HCT116 (cell line): ENCODE results near the gene DOK5. TPM values are rescaled to one million over a fixed set of nuclear protein-coding genes. Genes with fewer than 3 reads are reported as not detected.
A peak's percentile ranks its signal among the peaks of the same experiment; 100 is the strongest.

ENCODE experiments used
- ATAC-seq: fragments of 200-7000 bp; cut with Tn5 transposase; 2 replicates; pipeline ENCODE4 v1.9.1; 2020; ENCODE audit warnings: mild to moderate bottlenecking, moderate library complexity
- BruUV-seq: library from RNA; stranded (reverse); fragments of 400-500 nt; replicated peaks from 2 replicates; lab custom pipeline; 2021; lab: Mats Ljungman, UMichigan
- CTCF ChIA-PET: fragments of 300-600 bp; sonication (Branson Sonifier 250); formaldehyde crosslinking; loops from one replicate; lab custom pipeline; 2021; ENCODE audit warnings: antibody characterized with exemption; lab: Charles Lee
- POLR2A ChIA-PET: fragments of 300-600, 350-600 bp; sonication (Branson Sonifier 250); formaldehyde crosslinking; loops from one replicate; lab custom pipeline; 2021; ENCODE audit warnings: antibody characterized with exemption; lab: Charles Lee
- RAD21 ChIA-PET, 2 experiments: fragments of 300-600 bp; sonication (Branson Sonifier 250); formaldehyde crosslinking; loops; one replicate each; lab custom pipeline; 2023; ENCODE audit warnings: low total read pairs in 2 of 2; ENCODE audit not compliant: uncharacterized antibody in 2 of 2, unreplicated experiment in 2 of 2, low non-redundant PET in 1 of 2; lab: Charles Lee
- DNase-seq: peaks from one replicate; pipeline ENCODE4 v3.0.0-alpha.2; 2010; ENCODE audit warnings: low read depth, low spot score
- H2AFZ ChIP-seq: fragments of 200-600 bp; shearing (Covaris generic), sonication (generic); 2 replicates; pipeline ENCODE4 v1.6.1; 2017; ENCODE audit warnings: low read depth, mixed run types, mixed read lengths, antibody characterized with exemption, low read length; ENCODE audit not compliant: poor library complexity, severe bottlenecking
- H3K27ac ChIP-seq: 2 replicates; pipeline ENCODE4 v1.5.1; 2012; ENCODE audit warnings: low read depth, low read length
- H3K27me3 ChIP-seq: fragments of 200-600 bp; sonication (generic); 2 replicates; pipeline ENCODE4 v1.6.1; 2016; ENCODE audit warnings: mixed run types, low read length, mixed read lengths; ENCODE audit not compliant: insufficient read depth
- H3K36me3 ChIP-seq, 2 experiments: fragments of 200-500 bp in 1 of 2; fragments of 200-600 bp in 1 of 2; sonication (Bioruptor generic) in 1 of 2; sonication (generic) in 1 of 2; 2 replicates each; pipeline versions ENCODE4 v1.5.1 to v1.6.1; 2014 to 2016; ENCODE audit warnings: low read length in 2 of 2, inconsistent platforms in 1 of 2, mixed read lengths in 1 of 2, mixed run types in 1 of 2; ENCODE audit not compliant: insufficient read depth in 2 of 2, control insufficient read depth in 1 of 2
- H3K4me1 ChIP-seq, 2 experiments: fragments of 200-600 bp in 1 of 2; sonication (generic) in 1 of 2; 2 replicates each; pipeline versions ENCODE4 v1.5.1 to v1.6.1; 2012 to 2017; ENCODE audit warnings: low read length in 2 of 2, inconsistent platforms in 1 of 2, mild to moderate bottlenecking in 1 of 2, mixed read lengths in 1 of 2, mixed run types in 1 of 2, moderate library complexity in 1 of 2; ENCODE audit not compliant: insufficient read depth in 2 of 2, control insufficient read depth in 1 of 2
- H3K4me2 ChIP-seq: fragments of 200-600 bp; sonication (generic); 2 replicates; pipeline ENCODE4 v1.6.1; 2017; ENCODE audit warnings: mixed run types, low read length, mixed read lengths
- H3K4me3 ChIP-seq, 2 experiments: fragments of 200-600 bp in 1 of 2; sonication (generic) in 1 of 2; replicated peaks in 1 of 2; 2 replicates each; pipeline ENCODE4 v1.5.1; 2011 to 2016; ENCODE audit warnings: low read length in 2 of 2, control low read depth in 1 of 2, low read depth in 1 of 2, mild to moderate bottlenecking in 1 of 2, mixed read lengths in 1 of 2, mixed run types in 1 of 2
- H3K79me2 ChIP-seq: fragments of 200-600 bp; sonication (generic); 2 replicates; pipeline ENCODE4 v1.6.1; 2017; ENCODE audit warnings: mild to moderate bottlenecking, mixed run types, low read length, moderate library complexity, mixed read lengths; ENCODE audit not compliant: insufficient read depth
- H3K9ac ChIP-seq: fragments of 200-600 bp; sonication (generic); 2 replicates; pipeline ENCODE4 v1.6.1; 2016; ENCODE audit warnings: low read length, mixed read lengths
- H3K9me2 ChIP-seq: fragments of 200-600 bp; sonication (generic), shearing (Covaris generic); 2 replicates; pipeline ENCODE4 v1.6.1; 2017; ENCODE audit warnings: mixed run types, mild to moderate bottlenecking, moderate library complexity; ENCODE audit not compliant: insufficient read depth
- H3K9me3 ChIP-seq, 2 experiments: fragments of 200-500 bp in 1 of 2; fragments of 200-600 bp in 1 of 2; sonication (Bioruptor generic) in 1 of 2; sonication (generic) in 1 of 2; 2 replicates each; pipeline ENCODE4 v1.6.1; 2014 to 2017; ENCODE audit warnings: low read length in 2 of 2, mixed read lengths in 2 of 2, inconsistent platforms in 1 of 2, low read depth in 1 of 2, mild to moderate bottlenecking in 1 of 2, mixed run types in 1 of 2, moderate library complexity in 1 of 2; ENCODE audit not compliant: control insufficient read depth in 1 of 2, insufficient read depth in 1 of 2
- H4K20me1 ChIP-seq: fragments of 200-600 bp; sonication (generic), shearing (Covaris generic); 2 replicates; pipeline ENCODE4 v1.6.1; 2017; ENCODE audit warnings: mixed run types, mild to moderate bottlenecking, moderate library complexity; ENCODE audit not compliant: insufficient read depth
- EGR1 ChIP-seq: IDR thresholded peaks from 2 replicates; pipeline ENCODE4 v1.6.1; 2012; ENCODE audit warnings: low read depth
- EZH2phosphoT487 ChIP-seq: fragments of 200-600 bp; IDR thresholded peaks from 2 replicates; pipeline ENCODE4 v1.6.1; 2018; ENCODE audit warnings: antibody characterized with exemption, borderline replicate concordance
- POLR2A ChIP-seq: IDR thresholded peaks from 2 replicates; pipeline ENCODE4 v1.7.0; 2011; ENCODE audit warnings: borderline replicate concordance; ENCODE audit not compliant: insufficient read depth, insufficient read length; ENCODE audit errors: extremely low read depth
- POLR2AphosphoS5 ChIP-seq: IDR thresholded peaks from 2 replicates; pipeline ENCODE4 v1.6.1; 2011; ENCODE audit warnings: mild to moderate bottlenecking, low read depth, low read length, moderate library complexity
- RAD21 ChIP-seq: IDR thresholded peaks from 2 replicates; pipeline ENCODE4 v1.6.1; 2012; ENCODE audit warnings: low read depth, mild to moderate bottlenecking
- ZFX ChIP-seq: fragments of 450-650 bp; IDR thresholded peaks from 2 replicates; pipeline ENCODE4 v1.6.1; 2017
- intact Hi-C: fragments of 100-400 bp; cut with micrococcal nuclease; formaldehyde crosslinking; loops from 2 replicates; pipeline ENCODE4 v1.10.0; 2022
- total RNA-seq: library from RNA; stranded (reverse); gene quantifications from one replicate; pipeline ENCODE4 v1.2.1, GENCODE V29; 2021; ENCODE audit not compliant: unreplicated experiment
- TF ChIP-seq, protein P1 (sequence below): IDR thresholded peaks from 2 replicates; pipeline ENCODE4 v1.6.1; 2012
- TF ChIP-seq, protein P2 (sequence below), 3 experiments: fragments of 200-600 bp in 1 of 3; sonication (generic) in 1 of 3; IDR thresholded peaks in 2 of 3; conservative IDR thresholded peaks in 1 of 3; 2 replicates each; pipeline ENCODE4 v1.5.1; 2012 to 2017; ENCODE audit warnings: low read depth in 2 of 3, low read length in 2 of 3, antibody characterized with exemption in 1 of 3, borderline replicate concordance in 1 of 3, control low read depth in 1 of 3, mild to moderate bottlenecking in 1 of 3, mixed read lengths in 1 of 3, mixed run types in 1 of 3, moderate library complexity in 1 of 3; ENCODE audit not compliant: insufficient read depth in 1 of 3

The DOK5 gene
- total RNA-seq, 1 experiment from 2014 or later: not detected

DNA sequence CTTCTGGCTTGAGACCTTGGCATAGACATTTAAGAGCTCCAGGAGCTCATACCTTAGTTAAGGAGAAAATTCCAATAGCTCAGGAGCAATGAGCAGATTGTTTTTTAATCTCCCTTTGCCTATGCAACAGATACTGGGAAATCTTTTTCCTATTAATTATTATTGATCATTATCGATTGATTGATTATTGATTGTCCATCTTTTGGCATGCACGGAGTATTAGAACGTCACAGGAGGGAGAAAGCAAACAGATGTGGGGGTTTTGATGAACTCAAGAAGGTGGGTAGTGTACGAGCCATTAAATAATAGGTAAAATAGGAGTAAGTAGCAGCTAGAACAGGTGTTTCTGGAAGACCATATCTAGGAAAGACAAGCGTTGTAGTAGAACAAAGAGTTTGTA is 205.0 kb downstream of the DOK5 start (continued):
- TF ChIP-seq, protein P1, sequence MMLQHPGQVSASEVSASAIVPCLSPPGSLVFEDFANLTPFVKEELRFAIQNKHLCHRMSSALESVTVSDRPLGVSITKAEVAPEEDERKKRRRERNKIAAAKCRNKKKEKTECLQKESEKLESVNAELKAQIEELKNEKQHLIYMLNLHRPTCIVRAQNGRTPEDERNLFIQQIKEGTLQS: no peak
- TF ChIP-seq POLR2AphosphoS5 (no peak), EGR1 (no peak), POLR2A (no peak)

DNA sequence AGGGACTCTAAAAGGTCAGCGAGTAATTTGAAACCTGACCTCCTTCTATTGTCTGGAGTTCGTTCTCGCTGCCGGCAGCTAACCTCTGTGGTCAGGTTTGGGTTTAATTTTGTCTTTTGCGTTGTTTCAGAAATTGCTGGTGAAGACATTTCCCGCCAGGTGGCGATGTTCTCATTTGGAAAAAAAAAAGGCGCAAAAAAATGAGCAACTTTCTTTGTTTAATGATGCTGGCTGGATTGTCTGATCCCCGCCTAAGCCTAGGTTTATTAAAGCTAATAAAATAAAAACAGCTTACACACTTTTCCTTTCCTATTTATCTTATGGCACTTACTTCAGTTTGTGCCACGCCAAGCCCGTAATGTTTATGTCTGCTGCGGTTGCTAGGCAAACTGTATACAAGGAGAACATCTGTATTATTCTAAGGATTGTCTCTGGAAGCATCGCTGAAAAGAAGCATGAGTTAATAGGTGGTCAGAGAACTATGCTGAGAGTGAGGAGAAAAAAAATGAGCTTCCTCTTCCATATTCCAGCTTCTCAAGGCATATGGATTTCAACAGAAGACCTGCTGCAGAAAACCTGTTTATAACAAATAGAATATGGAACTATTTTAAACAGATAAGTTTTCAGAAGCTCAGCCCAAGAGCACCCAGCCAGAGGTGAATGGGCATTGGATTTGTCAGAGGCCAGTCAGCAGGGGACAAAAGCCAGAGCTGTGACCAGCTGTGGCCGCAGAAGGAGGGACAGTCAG is 205.7 kb downstream of the DOK5 start:
- TF ChIP-seq RAD21: peak; percentile 61
- TF ChIP-seq ZFX: no peak
- no peak for TF ChIP-seq EZH2phosphoT487
- TF ChIP-seq, protein P2, sequence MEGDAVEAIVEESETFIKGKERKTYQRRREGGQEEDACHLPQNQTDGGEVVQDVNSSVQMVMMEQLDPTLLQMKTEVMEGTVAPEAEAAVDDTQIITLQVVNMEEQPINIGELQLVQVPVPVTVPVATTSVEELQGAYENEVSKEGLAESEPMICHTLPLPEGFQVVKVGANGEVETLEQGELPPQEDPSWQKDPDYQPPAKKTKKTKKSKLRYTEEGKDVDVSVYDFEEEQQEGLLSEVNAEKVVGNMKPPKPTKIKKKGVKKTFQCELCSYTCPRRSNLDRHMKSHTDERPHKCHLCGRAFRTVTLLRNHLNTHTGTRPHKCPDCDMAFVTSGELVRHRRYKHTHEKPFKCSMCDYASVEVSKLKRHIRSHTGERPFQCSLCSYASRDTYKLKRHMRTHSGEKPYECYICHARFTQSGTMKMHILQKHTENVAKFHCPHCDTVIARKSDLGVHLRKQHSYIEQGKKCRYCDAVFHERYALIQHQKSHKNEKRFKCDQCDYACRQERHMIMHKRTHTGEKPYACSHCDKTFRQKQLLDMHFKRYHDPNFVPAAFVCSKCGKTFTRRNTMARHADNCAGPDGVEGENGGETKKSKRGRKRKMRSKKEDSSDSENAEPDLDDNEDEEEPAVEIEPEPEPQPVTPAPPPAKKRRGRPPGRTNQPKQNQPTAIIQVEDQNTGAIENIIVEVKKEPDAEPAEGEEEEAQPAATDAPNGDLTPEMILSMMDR (IDR thresholded peaks at IDR 0.05 in 2 of 3, conservative IDR thresholded peaks at IDR 0.05 in 1 of 3; ENCODE audit: borderline replicate concordance in 1 of 3, insufficient read depth in 1 of 3, low read depth in 2 of 3, low read length in 2 of 3): peak; percentile 32 to 71 (median 49); a peak in 5 of 6 replicates
- BruUV-seq: no TSS peak
- H3K79me2 ChIP-seq: no peaks in the 10 kb centered on the region
- H3K27ac ChIP-seq: no peak overlapping the region
- H3K4me3 ChIP-seq: no peak overlapping the region
- intact Hi-C loops: loop anchor here (1.0 kb wide), 1 partner anchor 1568 kb away; no protein-coding TSS in a partner anchor
- no peaks in the 10 kb centered on the region for H4K20me1 ChIP-seq
- CTCF ChIA-PET: interaction anchor here (1.5 to 1.7 kb wide), 3 partner anchors 12 to 46 kb away, joined by 3 to 8 read pairs (median 4); no protein-coding TSS in a partner anchor
- H3K9me2 ChIP-seq: no peaks in the 10 kb centered on the region
- DNase-seq (peak; percentile 15), ATAC-seq (no peak)
- H3K9ac ChIP-seq: no peak overlapping the region
- H3K4me2 ChIP-seq: no peak overlapping the region
- H3K4me1 ChIP-seq: no peaks in the 10 kb centered on the region
- no peaks in the 10 kb centered on the region for H3K27me3 ChIP-seq
- no peaks in the 10 kb centered on the region for H3K36me3 ChIP-seq
- no peaks in the 10 kb centered on the region for H3K9me3 ChIP-seq
- RAD21 ChIA-PET: no interaction called here
- POLR2A ChIA-PET: no interaction called here
- H2AFZ ChIP-seq: no peak overlapping the region
